ENCODE data around the gene CFD. TPM values are rescaled to one million over a fixed set of nuclear protein-coding genes. Genes with fewer than 3 reads are reported as not detected.

CFD gene
- total RNA-seq, 1 donor from 2014 or later = not detected

DNA sequence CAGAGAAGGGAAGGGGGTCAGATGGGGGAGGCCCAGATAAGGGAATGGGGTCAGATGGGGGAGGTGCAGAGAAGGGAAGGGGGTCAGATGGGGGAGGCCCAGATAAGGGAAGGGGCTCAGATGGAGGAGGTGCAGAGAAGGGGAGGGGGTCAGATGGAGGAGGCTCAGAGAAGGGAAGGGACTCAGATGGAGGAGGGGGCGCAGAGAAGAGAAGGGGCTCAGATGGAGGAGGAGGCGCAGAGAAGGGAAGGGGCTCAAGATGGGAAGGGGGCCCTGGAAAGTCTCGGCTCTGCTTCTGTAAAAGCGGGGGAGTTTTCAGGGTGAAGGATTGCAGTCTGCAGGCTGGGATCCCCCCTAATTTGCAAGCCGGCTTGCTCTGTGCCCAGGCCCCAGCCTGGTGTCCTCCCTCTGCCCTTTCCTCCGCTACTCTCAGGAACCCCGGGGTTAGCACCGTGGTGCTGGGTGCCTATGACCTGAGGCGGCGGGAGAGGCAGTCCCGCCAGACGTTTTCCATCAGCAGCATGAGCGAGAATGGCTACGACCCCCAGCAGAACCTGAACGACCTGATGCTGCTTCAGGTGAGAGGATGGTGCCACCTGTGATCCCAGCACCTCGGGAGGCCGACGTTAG lies 30.2 kb upstream of the CFD start:
- H3K4me1 Mint-ChIP-seq = peaks cover 2% of the 10 kb centered on the region
- H3K79me2 ChIP-seq (ENCODE audit: low read depth) = no peaks in the 10 kb centered on the region
- peaks cover 4% of the 10 kb centered on the region for H3K27me3 Mint-ChIP-seq (ENCODE audit: insufficient read depth, low read depth)
- H3K36me3 ChIP-seq = no peaks in the 10 kb centered on the region
- no peak overlapping the region for H3K27ac Mint-ChIP-seq
- no peaks in the 10 kb centered on the region for H3K4me1 ChIP-seq
- H2AFZ ChIP-seq (replicated peaks) = no peak overlapping the region
- H3K36me3 Mint-ChIP-seq = no peaks in the 10 kb centered on the region
- DNase-seq (ENCODE audit: low spot score) = no peak
- no peaks in the 10 kb centered on the region for H3K9me3 ChIP-seq (ENCODE audit: low read depth)
- no peak overlapping the region for H3K4me2 ChIP-seq
- peak overlapping the region; percentile 62 for H3K4me3 Mint-ChIP-seq
- no peak overlapping the region for H3K4me3 ChIP-seq
- TF ChIP-seq, protein P1, sequence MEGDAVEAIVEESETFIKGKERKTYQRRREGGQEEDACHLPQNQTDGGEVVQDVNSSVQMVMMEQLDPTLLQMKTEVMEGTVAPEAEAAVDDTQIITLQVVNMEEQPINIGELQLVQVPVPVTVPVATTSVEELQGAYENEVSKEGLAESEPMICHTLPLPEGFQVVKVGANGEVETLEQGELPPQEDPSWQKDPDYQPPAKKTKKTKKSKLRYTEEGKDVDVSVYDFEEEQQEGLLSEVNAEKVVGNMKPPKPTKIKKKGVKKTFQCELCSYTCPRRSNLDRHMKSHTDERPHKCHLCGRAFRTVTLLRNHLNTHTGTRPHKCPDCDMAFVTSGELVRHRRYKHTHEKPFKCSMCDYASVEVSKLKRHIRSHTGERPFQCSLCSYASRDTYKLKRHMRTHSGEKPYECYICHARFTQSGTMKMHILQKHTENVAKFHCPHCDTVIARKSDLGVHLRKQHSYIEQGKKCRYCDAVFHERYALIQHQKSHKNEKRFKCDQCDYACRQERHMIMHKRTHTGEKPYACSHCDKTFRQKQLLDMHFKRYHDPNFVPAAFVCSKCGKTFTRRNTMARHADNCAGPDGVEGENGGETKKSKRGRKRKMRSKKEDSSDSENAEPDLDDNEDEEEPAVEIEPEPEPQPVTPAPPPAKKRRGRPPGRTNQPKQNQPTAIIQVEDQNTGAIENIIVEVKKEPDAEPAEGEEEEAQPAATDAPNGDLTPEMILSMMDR (IDR thresholded peaks at IDR 0.05) = no peak
- no peak for TF ChIP-seq EZH2 (IDR thresholded peaks at IDR 0.05)
- no peak overlapping the region for H3K9ac ChIP-seq
- H3K27ac ChIP-seq = no peak overlapping the region
- H4K20me1 ChIP-seq (ENCODE audit: low read depth) = no peaks in the 10 kb centered on the region
- H3K9me3 Mint-ChIP-seq = no peaks in the 10 kb centered on the region
- H3F3A ChIP-seq (ENCODE audit: low read depth) = no peaks in the 10 kb centered on the region
- H3K27me3 ChIP-seq = no peaks in the 10 kb centered on the region

DNA sequence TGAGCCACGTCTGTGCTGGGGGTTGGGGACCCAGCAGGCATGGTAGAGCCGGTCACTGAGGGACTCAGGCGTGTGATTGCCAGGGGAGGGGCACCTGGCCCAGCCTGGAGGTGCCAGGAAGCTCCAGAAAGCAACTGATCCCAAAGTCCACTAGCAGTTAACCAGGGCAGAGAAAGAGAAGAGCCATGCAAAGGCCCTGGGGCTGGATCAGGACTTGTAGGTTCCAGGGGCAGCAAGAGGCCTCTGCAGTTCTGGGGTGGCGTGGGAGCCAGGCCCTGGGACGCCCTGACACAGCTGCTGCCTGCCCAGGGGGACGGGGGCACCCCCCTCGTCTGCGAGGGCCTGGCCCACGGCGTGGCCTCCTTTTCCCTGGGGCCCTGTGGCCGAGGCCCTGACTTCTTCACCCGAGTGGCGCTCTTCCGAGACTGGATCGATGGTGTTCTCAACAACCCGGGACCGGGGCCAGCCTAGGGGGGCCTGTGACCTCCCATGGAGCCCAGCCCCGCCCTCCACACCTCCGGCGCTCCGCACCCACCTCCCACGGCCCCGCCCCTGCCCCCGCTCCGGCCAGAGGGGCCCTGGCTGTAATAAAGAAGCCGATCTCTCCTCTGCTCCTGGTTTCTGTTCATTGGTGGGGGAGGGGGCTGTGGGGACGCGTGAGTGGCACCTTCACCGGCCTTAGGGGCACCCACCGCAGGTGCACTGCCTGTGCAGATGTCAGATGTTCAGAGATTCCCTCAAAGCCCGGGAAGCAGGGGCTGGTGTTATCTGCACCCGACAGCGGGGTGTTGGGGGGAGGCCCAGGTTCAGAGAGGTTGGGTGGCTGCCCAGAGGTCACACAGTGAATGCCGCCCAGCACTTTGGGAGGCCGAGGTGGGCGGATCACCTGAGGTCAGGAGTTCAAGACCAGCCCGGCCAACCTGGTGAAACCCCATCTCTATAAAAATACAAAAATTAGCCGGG lies 27.8 kb upstream of the CFD start:
- no peak overlapping the region for H2AFZ ChIP-seq (replicated peaks)
- no peaks in the 10 kb centered on the region for H3K4me1 ChIP-seq
- Mint-ChIP-seq H3K27ac (no peak overlapping the region), H3K27me3 (ENCODE audit: insufficient read depth, low read depth) (peaks cover 9% of the 10 kb centered on the region), H3K36me3 (no peaks in the 10 kb centered on the region), H3K9me3 (no peaks in the 10 kb centered on the region), H3K4me3 (peak overlapping the region; percentile 24), H3K4me1 (peaks cover 10% of the 10 kb centered on the region)
- no peaks in the 10 kb centered on the region for H3K36me3 ChIP-seq
- TF ChIP-seq EZH2 (IDR thresholded peaks at IDR 0.05) (no peak), EZH2phosphoT487 (IDR thresholded peaks at IDR 0.05) (no peak)
- TF ChIP-seq, protein P1 (IDR thresholded peaks at IDR 0.05) = no peak
- no peak overlapping the region for H3K9ac ChIP-seq
- no peak overlapping the region for H3K4me3 ChIP-seq
- DNase-seq (ENCODE audit: low spot score) = no peak
- no peaks in the 10 kb centered on the region for H3K79me2 ChIP-seq (ENCODE audit: low read depth)
- H3K27ac ChIP-seq = no peak overlapping the region
- no peaks in the 10 kb centered on the region for H3K27me3 ChIP-seq
- H4K20me1 ChIP-seq (ENCODE audit: low read depth) = no peaks in the 10 kb centered on the region
- no peaks in the 10 kb centered on the region for H3K9me3 ChIP-seq (ENCODE audit: low read depth)
- no peak overlapping the region for H3K4me2 ChIP-seq
- H3F3A ChIP-seq (ENCODE audit: low read depth) = no peaks in the 10 kb centered on the region

DNA sequence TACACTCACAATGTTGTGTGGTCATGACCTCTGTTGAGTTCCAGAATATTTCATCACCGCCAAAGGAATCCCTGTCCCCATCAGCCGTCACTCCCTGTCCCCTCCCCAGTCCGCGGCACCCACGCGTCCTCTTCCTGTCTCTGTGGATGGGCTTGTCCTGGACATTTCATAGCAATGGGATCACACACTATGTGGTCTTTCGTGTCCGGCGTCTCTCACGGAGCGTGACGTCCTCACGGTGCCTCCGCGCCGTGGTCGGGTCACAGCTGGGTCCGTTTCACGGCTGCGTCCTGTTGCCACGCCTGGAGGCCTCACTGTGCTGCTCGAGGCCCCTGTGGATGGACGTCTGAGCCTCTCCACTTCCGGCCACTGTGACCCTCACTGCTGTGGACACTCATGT lies 25.2 kb upstream of the CFD start:
- Histone ChIP-seq H3K9me3 (ENCODE audit: low read depth) (no peaks in the 10 kb centered on the region), H3K36me3 (no peaks in the 10 kb centered on the region), H3K4me2 (no peak overlapping the region), H3K4me3 (no peak overlapping the region), H3F3A (ENCODE audit: low read depth) (no peaks in the 10 kb centered on the region), H3K79me2 (ENCODE audit: low read depth) (no peaks in the 10 kb centered on the region), H3K27ac (no peak overlapping the region), H2AFZ (replicated peaks) (no peak overlapping the region), H3K9ac (no peak overlapping the region), H4K20me1 (ENCODE audit: low read depth) (no peaks in the 10 kb centered on the region), H3K27me3 (no peaks in the 10 kb centered on the region), H3K4me1 (no peaks in the 10 kb centered on the region)
- Mint-ChIP-seq H3K4me1 (peaks cover 10% of the 10 kb centered on the region), H3K27ac (peak overlapping the region; percentile 69), H3K9me3 (no peaks in the 10 kb centered on the region), H3K27me3 (ENCODE audit: insufficient read depth, low read depth) (peaks cover 7% of the 10 kb centered on the region), H3K36me3 (no peaks in the 10 kb centered on the region), H3K4me3 (no peak overlapping the region)
- no peak for TF ChIP-seq EZH2 (IDR thresholded peaks at IDR 0.05)
- TF ChIP-seq EZH2phosphoT487 (IDR thresholded peaks at IDR 0.05) = no peak
- TF ChIP-seq, protein P1 (IDR thresholded peaks at IDR 0.05) = no peak
- no peak for DNase-seq (ENCODE audit: low spot score)
